Measurements from ENCODE around the gene LMAN1. TPM values are rescaled to one million over a fixed set of nuclear protein-coding genes. Genes with fewer than 3 reads are reported as not detected.

Gene LMAN1
- total and polyA plus RNA-seq, 10 of the 15 experiments (the other 5 are each of a cell fraction or from before 2014, with no cell fraction given) = 15.0 to 78.9 (median 67.5) TPM

DNA sequence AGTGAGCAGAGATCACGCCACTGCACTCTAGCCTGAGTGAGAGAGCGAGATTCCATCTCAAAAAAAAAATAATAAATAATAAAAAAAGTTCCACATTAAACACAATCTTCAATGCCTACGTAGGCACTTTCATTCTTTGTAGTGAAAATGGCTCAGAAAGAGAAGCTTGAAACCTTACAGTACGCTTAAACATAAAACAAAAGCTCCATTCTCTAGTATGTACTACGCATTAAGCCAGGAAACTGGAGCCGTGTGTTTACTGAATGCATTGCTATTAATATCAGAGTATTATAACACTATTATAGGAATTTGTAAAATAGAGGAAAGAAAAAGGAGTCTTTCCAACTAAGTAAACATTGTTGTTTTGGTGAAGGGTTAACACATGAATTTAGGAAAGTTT lies 41.3 kb upstream of the LMAN1 start:
- DNase-seq (ENCODE audit: low read depth, low spot score) (no peak), ATAC-seq (no peak), FAIRE-seq (no peak)
- no peaks in the 10 kb centered on the region for H3K4me1 ChIP-seq (ENCODE audit: control insufficient read depth, insufficient read depth, low read length)
- intact Hi-C loops (cut with micrococcal nuclease; ENCODE audit: unreplicated experiment) = no loop called here
- in situ Hi-C loops (cut with MboI) = no loop called here
- no peak overlapping the region for H3K9ac ChIP-seq (ENCODE audit: control insufficient read depth, insufficient read depth, low read length)
- no peak overlapping the region for H3K27ac ChIP-seq (ENCODE audit: control insufficient read depth, insufficient read depth)
- H4K20me1 ChIP-seq (ENCODE audit: control insufficient read depth, insufficient read depth) = no peaks in the 10 kb centered on the region
- 44% methylated on average over 6 of the region's 6 CpGs for WGBS (ENCODE audit: insufficient coverage, insufficient replicate concordance, low lambda C conversion rate, missing lambda C conversion rate)
- no peaks in the 10 kb centered on the region for H3K9me3 ChIP-seq (replicated peaks; ENCODE audit: control insufficient read depth, insufficient read depth, low read length)
- H3K4me3 ChIP-seq = no peak overlapping the region
- no peaks in the 10 kb centered on the region for H3K36me3 ChIP-seq (ENCODE audit: control insufficient read depth in 2 of 2, insufficient read depth in 2 of 2, low read length in 1 of 2)
- H3K79me2 ChIP-seq (ENCODE audit: control insufficient read depth, insufficient read depth, low read length) = no peaks in the 10 kb centered on the region
- BruUV-seq (replicated peaks) = no TSS peak
- POLR2A ChIA-PET = no interaction called here
- H3K4me2 ChIP-seq (ENCODE audit: control insufficient read depth, insufficient read depth) = no peak overlapping the region
- H2AFZ ChIP-seq (ENCODE audit: control insufficient read depth, low read depth, low read length) = no peak overlapping the region
- RAD21 ChIA-PET (ENCODE audit: unreplicated experiment) = interaction anchor here (4.6 kb wide), 1 partner anchor 92 kb away, joined by 46 read pairs; no protein-coding TSS in a partner anchor
- TF ChIP-seq POU2F2 (IDR thresholded peaks at IDR 0.05; ENCODE audit: borderline replicate concordance, low read depth, low read length) (no peak), WRNIP1 (IDR thresholded peaks at IDR 0.05; ENCODE audit: borderline replicate concordance, low read depth, low read length) (no peak), RCOR1 (conservative IDR thresholded peaks at IDR 0.05; ENCODE audit: low read depth, low read length) (no peak), JUNB (IDR thresholded peaks at IDR 0.05) (no peak), IRF4 (IDR thresholded peaks at IDR 0.05; ENCODE audit: low read depth, low read length) (no peak), CHD1 (IDR thresholded peaks at IDR 0.05; ENCODE audit: low read depth, low read length) (no peak), ZNF24 (IDR thresholded peaks at IDR 0.05) (no peak), NFXL1 (IDR thresholded peaks at IDR 0.05; ENCODE audit: borderline replicate concordance) (no peak), ESRRA (IDR thresholded peaks at IDR 0.05; ENCODE audit: low read length) (no peak), NFYA (IDR thresholded peaks at IDR 0.05; ENCODE audit: borderline replicate concordance, low read depth, low read length) (no peak), SPI1 (IDR thresholded peaks at IDR 0.05; ENCODE audit: borderline replicate concordance, insufficient read depth, low read depth, low read length) (no peak), NFYB (IDR thresholded peaks at IDR 0.05; ENCODE audit: insufficient read depth, low read depth, low read length) (no peak), PAX5 (IDR thresholded peaks at IDR 0.05; ENCODE audit: borderline replicate concordance, low read depth, low read length) (no peak), SIN3A (IDR thresholded peaks at IDR 0.05; ENCODE audit: low read depth, low read length) (no peak)
- TF ChIP-seq, protein P1, sequence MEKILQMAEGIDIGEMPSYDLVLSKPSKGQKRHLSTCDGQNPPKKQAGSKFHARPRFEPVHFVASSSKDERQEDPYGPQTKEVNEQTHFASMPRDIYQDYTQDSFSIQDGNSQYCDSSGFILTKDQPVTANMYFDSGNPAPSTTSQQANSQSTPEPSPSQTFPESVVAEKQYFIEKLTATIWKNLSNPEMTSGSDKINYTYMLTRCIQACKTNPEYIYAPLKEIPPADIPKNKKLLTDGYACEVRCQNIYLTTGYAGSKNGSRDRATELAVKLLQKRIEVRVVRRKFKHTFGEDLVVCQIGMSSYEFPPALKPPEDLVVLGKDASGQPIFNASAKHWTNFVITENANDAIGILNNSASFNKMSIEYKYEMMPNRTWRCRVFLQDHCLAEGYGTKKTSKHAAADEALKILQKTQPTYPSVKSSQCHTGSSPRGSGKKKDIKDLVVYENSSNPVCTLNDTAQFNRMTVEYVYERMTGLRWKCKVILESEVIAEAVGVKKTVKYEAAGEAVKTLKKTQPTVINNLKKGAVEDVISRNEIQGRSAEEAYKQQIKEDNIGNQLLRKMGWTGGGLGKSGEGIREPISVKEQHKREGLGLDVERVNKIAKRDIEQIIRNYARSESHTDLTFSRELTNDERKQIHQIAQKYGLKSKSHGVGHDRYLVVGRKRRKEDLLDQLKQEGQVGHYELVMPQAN (conservative IDR thresholded peaks at IDR 0.05) = no peak
- TF ChIP-seq, protein P2, sequence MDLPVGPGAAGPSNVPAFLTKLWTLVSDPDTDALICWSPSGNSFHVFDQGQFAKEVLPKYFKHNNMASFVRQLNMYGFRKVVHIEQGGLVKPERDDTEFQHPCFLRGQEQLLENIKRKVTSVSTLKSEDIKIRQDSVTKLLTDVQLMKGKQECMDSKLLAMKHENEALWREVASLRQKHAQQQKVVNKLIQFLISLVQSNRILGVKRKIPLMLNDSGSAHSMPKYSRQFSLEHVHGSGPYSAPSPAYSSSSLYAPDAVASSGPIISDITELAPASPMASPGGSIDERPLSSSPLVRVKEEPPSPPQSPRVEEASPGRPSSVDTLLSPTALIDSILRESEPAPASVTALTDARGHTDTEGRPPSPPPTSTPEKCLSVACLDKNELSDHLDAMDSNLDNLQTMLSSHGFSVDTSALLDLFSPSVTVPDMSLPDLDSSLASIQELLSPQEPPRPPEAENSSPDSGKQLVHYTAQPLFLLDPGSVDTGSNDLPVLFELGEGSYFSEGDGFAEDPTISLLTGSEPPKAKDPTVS (IDR thresholded peaks at IDR 0.05; ENCODE audit: low read depth, low read length) = no peak
- TF ChIP-seq, protein P3, sequence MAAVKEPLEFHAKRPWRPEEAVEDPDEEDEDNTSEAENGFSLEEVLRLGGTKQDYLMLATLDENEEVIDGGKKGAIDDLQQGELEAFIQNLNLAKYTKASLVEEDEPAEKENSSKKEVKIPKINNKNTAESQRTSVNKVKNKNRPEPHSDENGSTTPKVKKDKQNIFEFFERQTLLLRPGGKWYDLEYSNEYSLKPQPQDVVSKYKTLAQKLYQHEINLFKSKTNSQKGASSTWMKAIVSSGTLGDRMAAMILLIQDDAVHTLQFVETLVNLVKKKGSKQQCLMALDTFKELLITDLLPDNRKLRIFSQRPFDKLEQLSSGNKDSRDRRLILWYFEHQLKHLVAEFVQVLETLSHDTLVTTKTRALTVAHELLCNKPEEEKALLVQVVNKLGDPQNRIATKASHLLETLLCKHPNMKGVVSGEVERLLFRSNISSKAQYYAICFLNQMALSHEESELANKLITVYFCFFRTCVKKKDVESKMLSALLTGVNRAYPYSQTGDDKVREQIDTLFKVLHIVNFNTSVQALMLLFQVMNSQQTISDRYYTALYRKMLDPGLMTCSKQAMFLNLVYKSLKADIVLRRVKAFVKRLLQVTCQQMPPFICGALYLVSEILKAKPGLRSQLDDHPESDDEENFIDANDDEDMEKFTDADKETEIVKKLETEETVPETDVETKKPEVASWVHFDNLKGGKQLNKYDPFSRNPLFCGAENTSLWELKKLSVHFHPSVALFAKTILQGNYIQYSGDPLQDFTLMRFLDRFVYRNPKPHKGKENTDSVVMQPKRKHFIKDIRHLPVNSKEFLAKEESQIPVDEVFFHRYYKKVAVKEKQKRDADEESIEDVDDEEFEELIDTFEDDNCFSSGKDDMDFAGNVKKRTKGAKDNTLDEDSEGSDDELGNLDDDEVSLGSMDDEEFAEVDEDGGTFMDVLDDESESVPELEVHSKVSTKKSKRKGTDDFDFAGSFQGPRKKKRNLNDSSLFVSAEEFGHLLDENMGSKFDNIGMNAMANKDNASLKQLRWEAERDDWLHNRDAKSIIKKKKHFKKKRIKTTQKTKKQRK (IDR thresholded peaks at IDR 0.05; ENCODE audit: low read depth, low read length) = no peak
- SMC1A ChIA-PET (ENCODE audit: uncharacterized antibody, unreplicated experiment) = interaction anchor here (0.7 to 6.3 kb wide), 3 partner anchors 41 to 151 kb away, joined by 3 to 72 read pairs (median 3); partner anchors contain the start of gene LMAN1
- H3K27me3 ChIP-seq (replicated peaks in 1 of 2; ENCODE audit: control insufficient read depth in 2 of 2, insufficient read depth in 2 of 2, low read length in 1 of 2) = no peaks in the 10 kb centered on the region
- CTCF ChIA-PET = interaction anchor here (0.6 to 4.2 kb wide), 3 partner anchors 89 to 193 kb away, joined by 3 to 165 read pairs (median 4); no protein-coding TSS in a partner anchor

All from GM12878 (cell line).